ENCODE results near the gene CFAP46. TPM values are rescaled to one million over a fixed set of nuclear protein-coding genes. Genes with fewer than 3 reads are reported as not detected.
"Not testable (repeated sequence)": the region's sequence is repeated elsewhere in the genome, so short reads cannot be mapped to it uniquely, and the experiment has no call there.

The CFAP46 gene
- total and polyA plus RNA-seq, 2 donors: 0.53 TPM; not detected in 1

- H3K4me3 ChIP-seq (ENCODE audit: low read depth, low read length): no peak overlapping the region
- no peaks in the 10 kb centered on the region for H3K36me3 ChIP-seq (ENCODE audit: insufficient read depth)
- no peaks in the 10 kb centered on the region for H3K4me1 ChIP-seq (ENCODE audit: insufficient read depth)
- DNase-seq (ENCODE audit: extremely low spot score): no peak
- 79% methylated on average over 29 of the region's 29 CpGs for WGBS
- H3K27ac ChIP-seq (ENCODE audit: low read depth): no peak overlapping the region
Measured at GRCh38 chr10:132827861-132828539, 114.4 kb downstream of the CFAP46 start.

GRCh38 chr10:132827423-132827789 is 115.0 kb downstream of the CFAP46 start:
- H3K4me1 ChIP-seq (ENCODE audit: insufficient read depth): no peaks in the 10 kb centered on the region
- DNase-seq (ENCODE audit: extremely low spot score): no peak
- WGBS: 81% methylated on average over 13 of the region's 13 CpGs
- H3K36me3 ChIP-seq (ENCODE audit: insufficient read depth): no peaks in the 10 kb centered on the region
- H3K4me3 ChIP-seq (ENCODE audit: low read depth, low read length): no peak overlapping the region
- no peak overlapping the region for H3K27ac ChIP-seq (ENCODE audit: low read depth)

DNA sequence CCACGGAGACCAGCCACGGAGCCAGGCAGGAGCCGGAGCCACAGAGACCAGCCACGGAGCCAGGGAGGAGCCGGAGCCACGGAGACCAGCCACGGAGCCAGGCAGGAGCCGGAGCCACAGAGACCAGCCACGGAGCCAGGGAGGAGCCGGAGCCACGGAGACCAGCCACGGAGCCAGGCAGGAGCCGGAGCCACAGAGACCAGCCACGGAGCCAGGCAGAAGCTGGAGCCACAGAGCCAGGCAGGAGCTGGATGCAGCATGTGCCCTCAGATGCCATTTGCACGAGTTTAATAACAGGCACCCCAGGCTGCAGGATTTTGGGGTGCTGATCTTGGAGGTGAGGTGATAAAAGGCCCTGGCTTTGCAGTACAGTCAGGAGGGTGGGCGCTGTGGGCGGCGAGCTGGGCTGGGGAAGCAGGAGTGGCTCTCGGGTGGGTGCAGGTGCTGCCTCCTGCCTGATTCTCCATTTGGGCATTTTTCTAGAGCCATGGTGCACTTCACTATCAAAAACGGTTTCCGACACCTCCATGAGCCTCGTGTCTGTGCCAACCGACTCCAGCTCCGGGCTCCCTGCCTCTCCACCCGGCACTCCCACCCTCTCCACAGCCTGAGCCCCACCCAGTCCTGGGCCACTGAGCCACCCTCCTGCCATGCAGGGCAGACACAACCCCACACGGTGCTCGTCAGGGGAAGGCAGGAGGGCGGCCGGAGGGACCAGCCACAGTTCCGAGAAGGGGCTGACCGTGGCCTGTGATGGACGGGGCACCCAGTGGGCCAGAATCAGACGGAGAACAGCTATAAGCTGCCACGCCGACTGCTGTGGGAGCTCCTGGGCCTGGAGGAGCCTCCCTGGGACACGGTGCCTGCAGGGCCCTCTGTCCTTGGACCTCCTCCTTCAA is 115.6 kb downstream of the CFAP46 start:
- no peak overlapping the region for H3K4me3 ChIP-seq (ENCODE audit: low read depth, low read length)
- no peak for DNase-seq (ENCODE audit: extremely low spot score)
- no peaks in the 10 kb centered on the region for H3K36me3 ChIP-seq (ENCODE audit: insufficient read depth)
- H3K4me1 ChIP-seq (ENCODE audit: insufficient read depth): no peaks in the 10 kb centered on the region
- 93% methylated on average over 36 of the region's 36 CpGs for WGBS
- H3K27ac ChIP-seq (ENCODE audit: low read depth): no peak overlapping the region

GRCh38 chr10:132825783-132826523 is 116.4 kb downstream of the CFAP46 start:
- not testable (repeated sequence) for DNase-seq (ENCODE audit: extremely low spot score); H3K36me3 ChIP-seq (ENCODE audit: insufficient read depth); H3K27ac ChIP-seq (ENCODE audit: low read depth); H3K4me3 ChIP-seq (ENCODE audit: low read depth, low read length); H3K4me1 ChIP-seq (ENCODE audit: insufficient read depth)
- 96% methylated on average over 34 of the region's 34 CpGs for WGBS

GRCh38 chr10:132820056-132820455 is 122.3 kb downstream of the CFAP46 start:
- DNase-seq (ENCODE audit: extremely low spot score): no peak
- Histone ChIP-seq H3K36me3 (ENCODE audit: insufficient read depth) (no peaks in the 10 kb centered on the region), H3K4me3 (ENCODE audit: low read depth, low read length) (no peak overlapping the region), H3K27ac (ENCODE audit: low read depth) (no peak overlapping the region), H3K4me1 (ENCODE audit: insufficient read depth) (no peaks in the 10 kb centered on the region)
- 93% methylated on average over 13 of the region's 13 CpGs for WGBS

- Histone ChIP-seq H3K36me3 (ENCODE audit: insufficient read depth) (no peaks in the 10 kb centered on the region), H3K27ac (ENCODE audit: low read depth) (no peak overlapping the region), H3K4me3 (ENCODE audit: low read depth, low read length) (no peak overlapping the region), H3K4me1 (ENCODE audit: insufficient read depth) (no peaks in the 10 kb centered on the region)
- no peak for DNase-seq (ENCODE audit: extremely low spot score)
- 80% methylated on average over 29 of the region's 29 CpGs for WGBS
Measured at GRCh38 chr10:132817701-132818211, 124.6 kb downstream of the CFAP46 start.

DNA sequence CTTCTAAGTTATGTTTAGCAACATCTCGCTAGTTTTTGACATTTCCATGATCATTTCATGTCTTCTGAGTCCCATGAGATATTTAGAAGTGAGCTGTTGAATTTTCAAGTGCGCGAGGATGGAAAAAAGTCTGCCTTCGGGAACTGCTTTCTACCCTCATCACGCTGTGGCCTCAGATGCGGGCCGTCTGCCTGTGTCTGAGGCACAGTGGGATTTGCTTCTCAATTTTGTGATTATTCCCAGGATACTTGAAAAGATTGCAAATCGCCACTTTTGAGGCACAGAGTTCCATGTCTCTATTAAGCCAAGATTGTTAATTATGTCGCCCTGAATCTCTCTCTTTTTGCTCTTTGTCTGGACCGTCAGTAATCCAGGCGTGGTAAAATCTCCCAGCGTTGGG is 125.7 kb downstream of the CFAP46 start:
- Histone ChIP-seq H3K27ac (ENCODE audit: low read depth) (no peak overlapping the region), H3K4me3 (ENCODE audit: low read depth, low read length) (no peak overlapping the region), H3K4me1 (ENCODE audit: insufficient read depth) (no peaks in the 10 kb centered on the region), H3K36me3 (ENCODE audit: insufficient read depth) (no peaks in the 10 kb centered on the region)
- DNase-seq (ENCODE audit: extremely low spot score): no peak
- WGBS: 77% methylated on average over 12 of the region's 12 CpGs

DNA sequence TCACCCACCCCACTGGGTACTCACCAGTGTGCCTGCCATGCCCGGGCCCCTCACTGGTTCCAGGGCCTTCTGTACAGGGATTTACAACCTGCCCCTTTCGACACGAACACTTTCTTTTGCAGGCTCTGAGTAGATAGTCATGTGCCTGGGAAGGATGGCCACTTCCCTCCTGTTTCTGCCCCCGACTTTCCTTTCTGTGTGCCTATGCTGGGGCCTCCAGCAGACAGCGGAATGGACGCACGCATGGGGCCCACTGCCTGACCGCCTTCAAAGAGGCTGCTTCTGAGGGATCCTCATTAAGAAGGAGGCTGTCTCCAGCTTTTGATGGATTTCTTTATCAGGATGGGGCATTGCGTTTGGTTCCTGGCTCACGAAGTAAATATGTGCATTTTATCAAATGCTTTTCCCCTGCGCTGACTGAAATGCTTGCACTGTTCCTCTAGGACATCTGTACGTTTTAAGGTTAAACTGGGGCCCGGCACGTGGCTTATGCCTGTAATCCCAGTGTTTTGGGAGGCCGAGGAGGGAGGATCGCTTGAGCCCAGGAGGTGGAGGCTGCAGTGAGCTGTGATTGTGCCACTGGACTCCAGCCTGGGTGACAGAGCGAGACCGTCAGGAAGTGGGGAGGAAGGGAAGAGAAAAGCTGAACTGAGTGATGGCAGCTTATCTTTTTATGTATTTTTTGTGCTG is 127.1 kb downstream of the CFAP46 start:
- no peak for DNase-seq (ENCODE audit: extremely low spot score)
- Histone ChIP-seq H3K27ac (ENCODE audit: low read depth) (no peak overlapping the region), H3K36me3 (ENCODE audit: insufficient read depth) (no peaks in the 10 kb centered on the region), H3K4me3 (ENCODE audit: low read depth, low read length) (no peak overlapping the region), H3K4me1 (ENCODE audit: insufficient read depth) (no peaks in the 10 kb centered on the region)
- WGBS: 73% methylated on average over 18 of the region's 18 CpGs

GRCh38 chr10:132814469-132814856 is 127.9 kb downstream of the CFAP46 start:
- Histone ChIP-seq H3K4me1 (ENCODE audit: insufficient read depth) (no peaks in the 10 kb centered on the region), H3K4me3 (ENCODE audit: low read depth, low read length) (no peak overlapping the region), H3K27ac (ENCODE audit: low read depth) (no peak overlapping the region), H3K36me3 (ENCODE audit: insufficient read depth) (no peaks in the 10 kb centered on the region)
- WGBS: 74% methylated on average over 16 of the region's 16 CpGs
- no peak for DNase-seq (ENCODE audit: extremely low spot score)

DNA sequence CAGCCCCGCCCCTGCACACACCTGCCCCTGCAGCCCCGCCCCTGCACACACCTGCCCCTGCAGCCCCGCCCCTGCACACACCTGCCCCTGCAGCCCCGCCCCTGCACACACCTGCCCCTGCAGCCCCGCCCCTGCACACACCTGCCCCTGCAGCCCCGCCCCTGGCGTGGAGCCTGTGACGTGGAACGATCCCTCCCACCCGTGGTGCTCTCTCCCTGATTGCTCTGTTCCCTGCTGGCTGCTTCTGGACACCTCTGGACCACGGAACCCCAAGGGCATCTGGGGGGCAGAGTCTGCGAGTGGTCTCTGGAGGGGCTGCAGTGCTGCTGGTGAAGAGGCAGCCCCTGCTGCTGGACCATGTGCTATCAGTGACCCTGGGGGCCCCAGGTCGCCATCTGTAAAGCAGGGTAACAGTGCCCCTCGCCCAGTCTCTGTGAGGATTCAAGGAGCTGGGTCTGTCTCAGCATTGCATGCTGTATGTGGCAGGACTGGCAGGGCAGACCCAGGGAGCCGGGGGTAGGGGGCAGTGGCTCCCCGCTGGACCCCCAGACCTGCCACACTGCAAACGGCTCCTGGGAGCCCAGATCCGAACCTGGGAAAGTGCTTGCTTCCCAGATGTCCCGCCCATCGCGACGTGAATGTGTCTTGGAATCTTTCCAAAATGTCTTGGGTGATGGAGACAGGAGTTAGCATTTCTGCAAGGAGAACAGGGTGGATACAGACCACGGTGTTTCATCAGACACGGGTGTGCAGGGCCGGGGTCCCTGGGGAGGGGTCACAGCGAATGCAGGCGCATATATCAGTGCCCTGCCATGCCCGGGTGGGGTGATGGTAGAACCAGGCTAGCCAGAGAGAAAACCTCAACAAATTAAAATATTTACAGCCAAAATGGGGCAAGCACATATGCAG is 128.6 kb downstream of the CFAP46 start:
- H3K27ac ChIP-seq (ENCODE audit: low read depth): no peak overlapping the region
- no peak for DNase-seq (ENCODE audit: extremely low spot score)
- H3K4me1 ChIP-seq (ENCODE audit: insufficient read depth): no peaks in the 10 kb centered on the region
- no peaks in the 10 kb centered on the region for H3K36me3 ChIP-seq (ENCODE audit: insufficient read depth)
- WGBS: 63% methylated on average over 25 of the region's 28 CpGs
- H3K4me3 ChIP-seq (ENCODE audit: low read depth, low read length): no peak overlapping the region

GRCh38 chr10:132813001-132813401 is 129.4 kb downstream of the CFAP46 start:
- WGBS: 83% methylated on average over 10 of the region's 10 CpGs
- Histone ChIP-seq H3K4me1 (ENCODE audit: insufficient read depth) (no peaks in the 10 kb centered on the region), H3K27ac (ENCODE audit: low read depth) (no peak overlapping the region), H3K36me3 (ENCODE audit: insufficient read depth) (no peaks in the 10 kb centered on the region), H3K4me3 (ENCODE audit: low read depth, low read length) (no peak overlapping the region)
- no peak for DNase-seq (ENCODE audit: extremely low spot score)

DNA sequence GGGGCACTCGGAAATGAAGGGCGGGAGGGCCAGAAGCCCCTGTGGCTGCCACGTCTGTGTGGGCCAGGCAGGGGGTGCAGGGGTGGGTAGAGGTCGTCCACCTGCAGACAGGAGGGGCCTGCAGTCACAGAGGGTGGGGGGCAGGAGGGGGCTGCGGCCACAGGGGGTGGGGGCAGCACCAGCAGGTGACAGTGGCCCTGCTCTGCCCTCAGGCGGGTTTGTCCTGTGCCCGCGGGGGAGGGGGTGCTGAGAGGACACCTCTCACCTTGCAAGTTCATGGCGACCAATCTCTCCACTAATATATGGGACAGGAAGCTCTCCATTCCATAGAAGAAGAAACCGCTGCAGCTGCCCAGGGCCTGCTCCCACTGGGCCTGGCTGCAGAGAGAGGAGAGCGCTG is 129.8 kb downstream of the CFAP46 start:
- DNase-seq (ENCODE audit: extremely low spot score): no peak
- Histone ChIP-seq H3K36me3 (ENCODE audit: insufficient read depth) (no peaks in the 10 kb centered on the region), H3K27ac (ENCODE audit: low read depth) (no peak overlapping the region), H3K4me1 (ENCODE audit: insufficient read depth) (no peaks in the 10 kb centered on the region), H3K4me3 (ENCODE audit: low read depth, low read length) (no peak overlapping the region)
- WGBS: 71% methylated on average over 11 of the region's 11 CpGs
